Fibroblast of the aortic adventitia (primary cell): ENCODE measurements around the gene NFYA. TPM values are rescaled to one million over a fixed set of nuclear protein-coding genes. Genes with fewer than 3 reads are reported as not detected.

Experiments used
- DNase-seq: peaks from one replicate; pipeline ENCODE4 v3.0.0-alpha.2; 2010; ENCODE audit warnings: low read depth
- H3K4me3 ChIP-seq: 2 replicates; pipeline ENCODE4 v1.5.1; 2011; ENCODE audit warnings: low read depth, mild to moderate bottlenecking, control low read depth, low read length, moderate library complexity
- CTCF ChIP-seq: IDR thresholded peaks from 2 replicates; pipeline ENCODE4 v1.5.1; 2011; ENCODE audit warnings: mild to moderate bottlenecking, low read length, control low read depth, inconsistent platforms; ENCODE audit not compliant: insufficient read depth
- total RNA-seq: library from RNA; depleted of rRNA; stranded (reverse); fragments of >200 nt; gene quantifications from 2 replicates; pipeline ENCODE4 v1.2.3, GENCODE V29; 2012; ENCODE audit warnings: low replicate concordance

NFYA gene
- total RNA-seq, 1 donor = 14.2 TPM

GRCh38 chr6:41046084-41046483, 26.7 kb upstream of the NFYA start:
- DNase-seq = no peak
- no peak for TF ChIP-seq CTCF
- H3K4me3 ChIP-seq = no peak overlapping the region

DNA sequence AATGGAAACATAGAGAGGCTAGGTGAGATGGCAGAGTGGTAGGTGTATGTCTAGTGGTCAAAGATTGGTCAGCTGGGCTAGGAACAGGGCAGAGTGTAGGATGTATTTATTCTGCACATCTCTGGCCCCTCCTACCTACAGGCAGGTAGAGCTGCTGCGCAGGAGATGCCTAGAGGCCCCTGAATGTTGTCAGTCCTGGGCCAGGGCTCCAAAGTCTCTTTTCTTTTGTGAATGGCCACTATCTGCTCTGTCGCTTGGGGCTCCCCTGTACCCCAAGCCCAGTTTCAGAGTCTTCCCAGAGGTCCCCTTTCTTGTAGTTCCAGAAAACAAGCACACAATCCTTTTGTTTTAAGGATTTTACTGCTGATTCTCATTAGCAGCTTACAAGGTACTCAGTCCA, 25.5 kb upstream of the NFYA start:
- TF ChIP-seq CTCF = no peak
- DNase-seq = no peak
- no peak overlapping the region for H3K4me3 ChIP-seq

DNA sequence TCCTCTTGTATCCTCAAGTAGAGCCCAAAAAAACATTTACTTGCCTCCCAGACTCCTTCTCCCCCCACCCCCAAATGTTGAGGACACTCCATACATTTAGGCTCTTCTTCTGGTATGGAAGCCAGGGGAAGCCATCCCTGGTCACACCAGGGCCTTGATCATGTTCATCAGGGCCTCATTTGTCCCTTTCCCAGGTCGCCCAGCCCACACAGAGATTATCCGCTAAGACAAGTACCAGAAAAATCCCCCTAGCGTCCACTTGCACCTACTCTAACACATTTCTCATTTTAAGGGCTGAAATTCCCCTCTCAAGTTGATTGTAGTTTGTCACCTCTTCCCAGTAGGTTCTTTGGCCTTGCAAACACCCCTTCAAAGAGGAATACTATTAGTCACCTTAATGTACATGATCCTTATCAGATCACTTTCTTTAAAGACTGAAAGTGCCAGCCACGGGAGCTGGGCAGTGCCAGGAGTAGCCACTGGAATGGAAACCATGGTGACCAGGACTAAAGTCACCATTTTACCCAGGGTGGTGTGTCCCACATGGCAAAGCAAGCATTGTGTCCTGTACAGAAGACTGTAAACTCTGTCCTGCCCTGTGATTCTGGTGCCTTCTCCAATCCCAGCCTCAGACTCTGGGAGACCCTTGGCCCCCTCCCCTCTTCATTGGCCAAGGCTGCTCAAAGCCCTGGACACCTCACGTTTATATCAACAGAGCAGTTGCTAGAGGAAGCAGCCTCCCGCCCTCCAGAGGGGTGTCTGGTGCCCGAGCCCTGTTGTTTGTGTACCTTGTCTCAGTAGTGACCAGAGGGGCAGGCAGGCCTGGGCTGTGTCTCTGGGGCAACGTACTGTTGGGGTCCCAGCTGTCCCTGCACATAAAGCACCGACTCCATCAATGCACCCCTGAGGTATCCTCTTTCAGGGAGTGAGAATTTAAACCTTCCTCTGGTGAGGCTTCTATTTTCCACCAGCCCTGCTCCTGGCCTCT, 24.7 kb upstream of the NFYA start:
- H3K4me3 ChIP-seq = no peak overlapping the region
- TF ChIP-seq CTCF = no peak
- DNase-seq = no peak

- H3K4me3 ChIP-seq = no peak overlapping the region
- TF ChIP-seq CTCF = no peak
- no peak for DNase-seq
Observed at GRCh38 chr6:41049521-41049920, 23.3 kb upstream of the NFYA start.

DNA sequence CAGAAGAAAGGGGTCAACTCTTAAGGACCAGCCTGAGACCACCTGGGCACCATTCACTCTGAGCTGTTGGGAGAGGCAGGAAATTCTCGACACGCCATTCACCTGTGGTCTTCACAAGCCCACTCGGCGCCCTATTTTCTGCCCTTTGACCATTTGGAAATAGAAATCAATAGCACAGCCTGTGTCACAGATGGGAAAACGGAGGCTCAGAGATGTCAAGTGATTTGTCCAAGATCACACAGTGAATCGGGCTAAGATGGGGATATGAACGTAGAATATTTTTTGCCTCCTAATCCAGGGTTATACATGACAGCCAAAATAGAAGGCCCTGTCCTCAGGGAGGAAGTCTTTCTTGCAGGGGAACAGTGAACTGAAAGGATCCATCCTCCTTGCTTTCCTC, 22.8 kb upstream of the NFYA start:
- DNase-seq = no peak
- TF ChIP-seq CTCF = no peak
- no peak overlapping the region for H3K4me3 ChIP-seq

DNA sequence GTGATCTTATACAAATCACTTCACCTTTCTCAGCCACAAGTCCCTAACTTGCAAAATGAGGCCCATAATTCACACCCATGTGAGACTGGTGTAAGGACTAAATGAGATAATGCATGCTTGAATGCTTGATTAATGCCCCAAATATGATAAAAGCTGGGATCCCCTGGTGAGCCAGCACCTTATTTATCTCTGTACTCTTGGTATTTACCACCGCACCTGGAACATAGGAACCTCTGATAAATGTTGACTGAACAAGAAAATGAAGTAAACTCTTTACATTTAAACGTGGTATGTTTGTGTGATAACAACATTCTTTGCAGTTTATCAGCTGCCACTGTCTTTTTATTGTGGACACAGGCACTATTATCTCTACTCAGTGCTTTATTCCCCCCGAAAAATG, 22.2 kb upstream of the NFYA start:
- TF ChIP-seq CTCF = no peak
- no peak overlapping the region for H3K4me3 ChIP-seq
- DNase-seq = no peak
